IPS-15b (cell line): ENCODE data around the gene ZNF772.

Source experiments
- H3K27me3 ChIP-seq: one replicate; pipeline ENCODE4 v1.6.1; 2013; ENCODE audit warnings: low read length; ENCODE audit not compliant: control insufficient read depth, insufficient read depth
- H3K36me3 ChIP-seq: one replicate; pipeline ENCODE4 v1.6.1; 2013; ENCODE audit warnings: low read length; ENCODE audit not compliant: control insufficient read depth, insufficient read depth
- H3K4me1 ChIP-seq: one replicate; pipeline ENCODE4 v1.6.1; 2013; ENCODE audit warnings: mild to moderate bottlenecking, low read length; ENCODE audit not compliant: control insufficient read depth, insufficient read depth
- H3K4me3 ChIP-seq: one replicate; pipeline ENCODE4 v1.5.1; 2013; ENCODE audit warnings: low read depth, low read length
- H3K9ac ChIP-seq: one replicate; pipeline ENCODE4 v1.6.1; 2013; ENCODE audit warnings: low read depth, mild to moderate bottlenecking, low read length
- H3K9me3 ChIP-seq: one replicate; pipeline ENCODE4 v1.6.1; 2013; ENCODE audit warnings: mild to moderate bottlenecking, low read length; ENCODE audit not compliant: control insufficient read depth, insufficient read depth

Gene ZNF772

GRCh38 chr19:57421037-57421436, 56.3 kb downstream of the ZNF772 start:
- Histone ChIP-seq H3K36me3 (no peaks in the 10 kb centered on the region), H3K9ac (no peak overlapping the region), H3K4me3 (no peak overlapping the region), H3K4me1 (no peaks in the 10 kb centered on the region), H3K9me3 (no peaks in the 10 kb centered on the region), H3K27me3 (no peaks in the 10 kb centered on the region)

DNA sequence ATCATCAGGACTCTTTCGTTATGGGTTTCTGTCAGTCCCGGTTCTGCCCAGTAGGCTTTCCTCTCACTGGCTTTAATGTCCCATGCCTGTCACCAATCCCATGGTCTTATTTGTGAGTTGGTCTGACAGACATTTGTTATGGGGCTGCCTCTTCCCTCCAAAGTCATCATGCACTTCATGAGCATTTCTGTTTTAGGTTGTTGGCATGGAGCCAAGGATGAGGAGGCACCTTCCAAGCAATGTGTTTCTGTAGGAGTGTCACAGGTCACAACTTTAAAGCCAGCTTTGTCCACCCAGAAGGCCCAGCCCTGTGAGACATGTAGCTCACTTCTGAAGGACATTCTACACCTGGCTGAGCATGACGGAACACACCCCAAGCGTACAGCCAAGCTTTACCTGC, 57.9 kb downstream of the ZNF772 start:
- H3K9ac ChIP-seq, result no peak overlapping the region
- H3K4me1 ChIP-seq, result no peaks in the 10 kb centered on the region
- H3K36me3 ChIP-seq, result no peaks in the 10 kb centered on the region
- no peak overlapping the region for H3K4me3 ChIP-seq
- no peaks in the 10 kb centered on the region for H3K27me3 ChIP-seq
- no peaks in the 10 kb centered on the region for H3K9me3 ChIP-seq
